ENCODE data around the gene CHD2. TPM values are rescaled to one million over a fixed set of nuclear protein-coding genes. Genes with fewer than 3 reads are reported as not detected.

Gene CHD2
- total RNA-seq, 1 donor from 2014 or later, result 105 TPM

DNA sequence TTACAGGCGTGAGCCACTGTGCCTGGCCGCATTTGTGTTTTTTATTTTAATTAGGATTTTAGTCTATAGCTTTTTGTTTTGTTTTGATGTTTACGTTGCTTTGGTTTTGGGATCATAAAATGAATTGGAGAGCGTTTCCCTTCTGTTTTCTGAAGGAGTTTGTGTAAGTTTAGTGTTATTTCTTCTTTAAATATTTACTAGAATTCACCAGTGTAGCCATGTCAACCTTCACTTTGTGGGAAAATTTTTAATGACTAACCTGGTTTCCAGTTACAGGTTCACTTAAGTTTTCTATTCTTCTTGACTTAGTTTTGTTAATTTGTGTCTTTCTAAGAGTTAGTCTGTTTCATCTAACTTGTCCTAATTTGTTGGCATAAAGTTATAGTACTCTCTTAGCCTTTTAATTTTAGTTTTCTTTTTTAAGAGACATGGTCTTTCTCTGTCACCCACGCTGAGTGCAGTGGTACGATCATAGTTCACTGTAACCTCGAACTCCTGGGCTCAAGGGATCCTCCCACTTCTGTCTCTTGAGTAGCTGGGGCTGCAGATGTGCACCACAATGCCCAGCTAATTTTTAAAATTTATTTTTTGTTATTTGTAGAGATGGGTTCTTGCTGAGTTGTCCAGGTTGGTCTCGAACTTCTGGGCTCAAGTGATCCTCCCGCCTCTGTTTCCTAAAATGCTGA is 61.0 kb downstream of the CHD2 start:
- no peak overlapping the region for H3K27ac Mint-ChIP-seq (ENCODE audit: unreplicated experiment)
- H3K4me1 ChIP-seq (ENCODE audit: insufficient read depth, low read length), result no peaks in the 10 kb centered on the region
- no peak overlapping the region for H3K4me2 ChIP-seq (ENCODE audit: low read length)
- H3K36me3 ChIP-seq (ENCODE audit: insufficient read depth, low read length), result peaks cover 62% of the 10 kb centered on the region
- H4K20me1 ChIP-seq (ENCODE audit: insufficient read depth, low read length), result peaks cover 71% of the 10 kb centered on the region
- FAIRE-seq, result no peak
- TF ChIP-seq EZH2 (IDR thresholded peaks at IDR 0.05; ENCODE audit: insufficient read depth, low read length), result no peak
- TF ChIP-seq, protein P1, sequence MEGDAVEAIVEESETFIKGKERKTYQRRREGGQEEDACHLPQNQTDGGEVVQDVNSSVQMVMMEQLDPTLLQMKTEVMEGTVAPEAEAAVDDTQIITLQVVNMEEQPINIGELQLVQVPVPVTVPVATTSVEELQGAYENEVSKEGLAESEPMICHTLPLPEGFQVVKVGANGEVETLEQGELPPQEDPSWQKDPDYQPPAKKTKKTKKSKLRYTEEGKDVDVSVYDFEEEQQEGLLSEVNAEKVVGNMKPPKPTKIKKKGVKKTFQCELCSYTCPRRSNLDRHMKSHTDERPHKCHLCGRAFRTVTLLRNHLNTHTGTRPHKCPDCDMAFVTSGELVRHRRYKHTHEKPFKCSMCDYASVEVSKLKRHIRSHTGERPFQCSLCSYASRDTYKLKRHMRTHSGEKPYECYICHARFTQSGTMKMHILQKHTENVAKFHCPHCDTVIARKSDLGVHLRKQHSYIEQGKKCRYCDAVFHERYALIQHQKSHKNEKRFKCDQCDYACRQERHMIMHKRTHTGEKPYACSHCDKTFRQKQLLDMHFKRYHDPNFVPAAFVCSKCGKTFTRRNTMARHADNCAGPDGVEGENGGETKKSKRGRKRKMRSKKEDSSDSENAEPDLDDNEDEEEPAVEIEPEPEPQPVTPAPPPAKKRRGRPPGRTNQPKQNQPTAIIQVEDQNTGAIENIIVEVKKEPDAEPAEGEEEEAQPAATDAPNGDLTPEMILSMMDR (IDR thresholded peaks at IDR 0.05; ENCODE audit: insufficient read depth, low read depth, low read length), result no peak
- peaks cover 93% of the 10 kb centered on the region for H3K79me2 ChIP-seq (ENCODE audit: insufficient read depth, low read length)
- H3K36me3 Mint-ChIP-seq (ENCODE audit: low read depth, unreplicated experiment), result peaks cover 30% of the 10 kb centered on the region
- H3K4me3 Mint-ChIP-seq (ENCODE audit: unreplicated experiment), result no peak overlapping the region
- no peak for DNase-seq (ENCODE audit: low read depth)
- no peak overlapping the region for H3K4me3 ChIP-seq (ENCODE audit: insufficient read depth, low read depth, low read length)
- H3K27me3 Mint-ChIP-seq (ENCODE audit: low read depth, unreplicated experiment), result no peaks in the 10 kb centered on the region
- H3K27ac ChIP-seq (ENCODE audit: low read depth, low read length), result no peak overlapping the region
- H3K9ac ChIP-seq (ENCODE audit: low read length), result no peak overlapping the region
- H3K27me3 ChIP-seq (ENCODE audit: insufficient read depth, low read length), result no peaks in the 10 kb centered on the region
- no peaks in the 10 kb centered on the region for H3K9me3 Mint-ChIP-seq (ENCODE audit: unreplicated experiment)
- no peaks in the 10 kb centered on the region for H3K9me3 ChIP-seq (ENCODE audit: insufficient read depth, low read depth, low read length)
- H2AFZ ChIP-seq (ENCODE audit: low read depth, low read length), result no peak overlapping the region
- H3K4me1 Mint-ChIP-seq (ENCODE audit: low read depth, unreplicated experiment), result peaks cover 20% of the 10 kb centered on the region

- TF ChIP-seq, protein P1 (IDR thresholded peaks at IDR 0.05; ENCODE audit: insufficient read depth, low read depth, low read length), result no peak
- TF ChIP-seq EZH2 (IDR thresholded peaks at IDR 0.05; ENCODE audit: insufficient read depth, low read length), result no peak
- peaks cover 93% of the 10 kb centered on the region for H3K79me2 ChIP-seq (ENCODE audit: insufficient read depth, low read length)
- no peak overlapping the region for H3K27ac ChIP-seq (ENCODE audit: low read depth, low read length)
- no peak overlapping the region for H3K9ac ChIP-seq (ENCODE audit: low read length)
- no peak for FAIRE-seq
- H3K4me1 Mint-ChIP-seq (ENCODE audit: low read depth, unreplicated experiment), result peaks cover 16% of the 10 kb centered on the region
- no peak overlapping the region for H3K27ac Mint-ChIP-seq (ENCODE audit: unreplicated experiment)
- no peaks in the 10 kb centered on the region for H3K27me3 Mint-ChIP-seq (ENCODE audit: low read depth, unreplicated experiment)
- no peak for DNase-seq (ENCODE audit: low read depth)
- no peak overlapping the region for H3K4me3 Mint-ChIP-seq (ENCODE audit: unreplicated experiment)
- H4K20me1 ChIP-seq (ENCODE audit: insufficient read depth, low read length), result peaks cover 69% of the 10 kb centered on the region
- H3K9me3 ChIP-seq (ENCODE audit: insufficient read depth, low read depth, low read length), result no peaks in the 10 kb centered on the region
- peaks cover 28% of the 10 kb centered on the region for H3K36me3 Mint-ChIP-seq (ENCODE audit: low read depth, unreplicated experiment)
- H2AFZ ChIP-seq (ENCODE audit: low read depth, low read length), result no peak overlapping the region
- no peaks in the 10 kb centered on the region for H3K27me3 ChIP-seq (ENCODE audit: insufficient read depth, low read length)
- no peak overlapping the region for H3K4me2 ChIP-seq (ENCODE audit: low read length)
- no peaks in the 10 kb centered on the region for H3K9me3 Mint-ChIP-seq (ENCODE audit: unreplicated experiment)
- no peak overlapping the region for H3K4me3 ChIP-seq (ENCODE audit: insufficient read depth, low read depth, low read length)
- H3K4me1 ChIP-seq (ENCODE audit: insufficient read depth, low read length), result no peaks in the 10 kb centered on the region
- peaks cover 55% of the 10 kb centered on the region for H3K36me3 ChIP-seq (ENCODE audit: insufficient read depth, low read length)
Measured at GRCh38 chr15:92962914-92963313, 62.8 kb downstream of the CHD2 start.

DNA sequence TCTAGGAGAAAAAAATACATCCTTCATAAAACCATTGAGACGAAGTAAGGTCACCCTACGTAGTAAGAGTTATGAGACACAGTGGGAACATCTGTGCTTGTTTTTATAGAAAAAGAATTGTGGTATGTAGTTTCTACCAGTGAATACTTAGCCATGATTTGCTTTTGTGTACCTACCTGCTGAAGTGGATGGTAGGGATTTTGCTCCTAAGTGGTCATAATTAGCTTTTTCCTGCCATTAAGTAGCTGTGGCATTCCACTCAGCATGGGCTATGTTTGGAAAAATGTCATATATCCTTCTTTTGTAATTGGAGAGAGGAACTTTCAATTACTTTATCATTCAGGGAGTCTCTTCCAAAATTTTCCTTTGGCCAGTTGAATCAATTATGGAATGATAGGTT is 63.7 kb downstream of the CHD2 start:
- Mint-ChIP-seq H3K27ac (ENCODE audit: unreplicated experiment) (no peak overlapping the region), H3K27me3 (ENCODE audit: low read depth, unreplicated experiment) (no peaks in the 10 kb centered on the region), H3K9me3 (ENCODE audit: unreplicated experiment) (no peaks in the 10 kb centered on the region), H3K4me3 (ENCODE audit: unreplicated experiment) (no peak overlapping the region), H3K4me1 (ENCODE audit: low read depth, unreplicated experiment) (peaks cover 12% of the 10 kb centered on the region), H3K36me3 (ENCODE audit: low read depth, unreplicated experiment) (peaks cover 24% of the 10 kb centered on the region)
- H3K27ac ChIP-seq (ENCODE audit: low read depth, low read length), result no peak overlapping the region
- no peaks in the 10 kb centered on the region for H3K27me3 ChIP-seq (ENCODE audit: insufficient read depth, low read length)
- H3K4me3 ChIP-seq (ENCODE audit: insufficient read depth, low read depth, low read length), result no peak overlapping the region
- DNase-seq (ENCODE audit: low read depth), result no peak
- no peaks in the 10 kb centered on the region for H3K9me3 ChIP-seq (ENCODE audit: insufficient read depth, low read depth, low read length)
- H3K79me2 ChIP-seq (ENCODE audit: insufficient read depth, low read length), result peaks cover 93% of the 10 kb centered on the region
- H2AFZ ChIP-seq (ENCODE audit: low read depth, low read length), result no peak overlapping the region
- no peak overlapping the region for H3K4me2 ChIP-seq (ENCODE audit: low read length)
- TF ChIP-seq EZH2 (IDR thresholded peaks at IDR 0.05; ENCODE audit: insufficient read depth, low read length), result no peak
- TF ChIP-seq, protein P1 (IDR thresholded peaks at IDR 0.05; ENCODE audit: insufficient read depth, low read depth, low read length), result no peak
- peaks cover 64% of the 10 kb centered on the region for H4K20me1 ChIP-seq (ENCODE audit: insufficient read depth, low read length)
- H3K4me1 ChIP-seq (ENCODE audit: insufficient read depth, low read length), result no peaks in the 10 kb centered on the region
- no peak overlapping the region for H3K9ac ChIP-seq (ENCODE audit: low read length)
- FAIRE-seq, result no peak
- H3K36me3 ChIP-seq (ENCODE audit: insufficient read depth, low read length), result peaks cover 61% of the 10 kb centered on the region

All from astrocyte (in vitro differentiated cells and primary cell).